GM12874 (cell line): ENCODE results near the gene TMEM143.

Source experiments
- CTCF ChIP-seq: IDR thresholded peaks from 2 replicates; pipeline ENCODE4 v1.5.1; 2011; ENCODE audit warnings: low read depth, mild to moderate bottlenecking, control low read depth, low read length, moderate library complexity; ENCODE audit not compliant: insufficient read depth

TMEM143 gene

DNA sequence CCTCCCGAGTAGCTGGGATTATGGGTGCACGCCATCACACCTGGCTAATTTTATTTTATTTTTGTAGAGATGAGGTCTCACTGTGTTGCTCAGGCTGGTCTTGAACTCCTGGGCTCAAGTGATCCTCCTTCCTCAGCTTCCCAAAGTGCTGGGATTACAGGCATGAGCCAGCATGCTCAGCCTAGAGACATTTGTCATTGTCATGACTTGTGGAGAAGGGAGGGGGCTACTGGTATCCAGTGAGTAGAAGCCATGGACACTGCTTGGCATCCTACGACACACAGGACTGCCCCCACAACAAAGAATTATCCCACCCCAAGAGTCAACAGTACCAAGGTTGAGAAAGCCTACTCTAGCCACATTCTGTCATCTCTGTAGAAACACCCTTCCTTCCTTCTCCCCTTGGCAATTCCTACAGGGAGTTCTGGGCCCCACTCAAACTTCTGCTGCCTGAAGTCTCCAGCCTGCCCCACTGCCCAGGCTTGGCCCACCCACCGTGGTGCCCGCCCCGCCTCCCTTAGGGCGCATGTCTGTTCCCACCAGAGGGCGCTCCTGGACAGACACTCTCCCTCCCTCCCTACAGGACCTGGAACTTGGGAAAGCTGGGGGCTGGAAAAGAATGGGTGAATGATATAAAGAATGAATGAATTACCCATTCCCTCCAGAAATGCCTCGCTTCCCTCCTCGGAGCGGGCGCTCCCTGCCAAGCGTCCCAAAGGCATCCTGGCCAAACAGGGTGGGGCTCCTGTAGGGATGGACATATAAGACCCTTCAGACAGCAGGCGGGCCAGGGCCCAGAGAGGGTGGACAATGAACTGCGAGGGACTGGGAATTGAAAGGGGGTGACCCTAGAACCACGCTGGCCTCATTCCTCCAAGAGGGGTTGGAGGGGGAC lies 43.8 kb downstream of the TMEM143 start:
- TF ChIP-seq CTCF, result peak; percentile 88

GRCh38 chr19:48318286-48318987 lies 45.3 kb downstream of the TMEM143 start:
- TF ChIP-seq CTCF, result no peak

DNA sequence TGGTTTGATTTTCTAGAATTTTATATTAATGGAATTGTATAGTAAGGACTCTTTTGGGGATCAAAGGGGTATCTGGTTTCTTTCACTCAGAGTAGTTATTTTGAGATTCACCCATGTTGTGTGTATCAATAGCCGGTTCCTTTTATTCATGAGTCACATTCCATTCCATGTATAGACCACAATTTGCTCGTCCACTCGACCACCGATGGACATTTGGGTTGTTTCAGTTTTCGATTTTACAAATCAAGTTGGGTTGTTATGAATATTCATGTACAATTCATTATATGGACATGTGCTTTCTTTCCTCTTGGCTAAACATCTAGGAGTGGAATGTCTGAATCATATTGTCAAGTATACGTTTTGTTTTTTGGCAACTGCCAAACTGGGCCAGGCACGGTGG lies 48.0 kb downstream of the TMEM143 start:
- TF ChIP-seq CTCF, result no peak

GRCh38 chr19:48311384-48311783 lies 52.4 kb downstream of the TMEM143 start:
- no peak for TF ChIP-seq CTCF

GRCh38 chr19:48310227-48310626 lies 53.5 kb downstream of the TMEM143 start:
- TF ChIP-seq CTCF, result no peak

DNA sequence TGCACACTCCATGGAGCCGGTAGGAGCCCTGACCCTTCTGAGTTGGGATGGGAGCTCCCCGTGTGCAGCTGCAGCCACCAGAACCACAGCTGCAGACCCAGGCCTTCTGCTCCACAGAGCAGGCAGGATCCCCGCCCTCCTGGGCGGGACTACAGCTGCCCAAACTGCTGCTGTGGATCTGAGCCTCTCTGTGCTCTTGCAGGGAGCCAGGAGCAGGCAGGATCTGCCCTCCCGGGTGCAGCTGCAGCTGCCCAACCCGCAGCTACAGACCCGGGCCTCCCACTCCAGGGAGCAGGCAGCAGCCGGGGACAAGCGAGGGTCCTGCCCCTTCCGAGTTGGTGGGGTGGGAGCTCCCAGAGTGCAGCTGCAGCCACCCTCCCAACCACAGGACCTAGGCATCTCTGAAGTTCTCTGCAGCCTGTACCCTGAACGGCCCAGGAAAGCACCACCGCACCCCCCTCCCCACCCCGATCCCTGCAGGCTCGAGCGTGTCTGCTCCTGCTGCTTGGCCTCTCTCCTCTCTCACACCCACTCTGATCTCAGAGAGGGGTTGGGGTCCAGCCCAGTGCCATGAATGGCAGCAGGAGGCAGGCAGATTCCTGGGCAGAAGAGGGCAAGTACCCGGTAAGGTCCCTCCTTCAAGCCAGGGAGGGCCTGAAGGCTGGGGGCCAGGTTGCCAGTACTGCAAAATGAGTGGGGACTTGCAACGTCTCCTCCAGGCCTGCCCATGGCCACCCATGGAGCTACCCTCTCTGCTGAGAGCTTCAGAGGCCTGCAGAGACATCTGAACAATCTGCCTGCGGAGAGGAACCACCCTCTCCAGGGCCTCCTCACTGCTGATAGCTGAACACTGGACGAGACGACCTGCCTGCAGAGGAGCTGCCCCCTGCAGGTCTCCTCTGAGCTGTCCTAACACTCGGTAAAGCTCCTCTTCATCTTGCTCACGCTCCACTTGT lies 54.8 kb downstream of the TMEM143 start:
- peak; percentile 24; the same call in 1 of the 2 replicates for TF ChIP-seq CTCF
